ENCODE measurements around the gene KRTAP9-4. TPM values are rescaled to one million over a fixed set of nuclear protein-coding genes. Genes with fewer than 3 reads are reported as not detected.
"Not testable (repeated sequence)": the region's sequence is repeated elsewhere in the genome, so short reads cannot be mapped to it uniquely, and the experiment has no call there.

KRTAP9-4 gene
- not detected for total RNA-seq
- polyA plus RNA-seq = not detected
- long read RNA-seq, donor 1 = 0 reads
- long read RNA-seq, donor 2 = 0 reads
- long read RNA-seq, donor 3 = 0 reads

GRCh38 chr17:41249637-41250240, at the start of gene KRTAP9-4:
KRTAP9-4 (plus strand) TSS chr17:41249687; CDS start chr17:41249721, 34 bp downstream.
- H3K27ac ChIP-seq; H3K9me3 ChIP-seq; ATAC-seq; DNase-seq; intact Hi-C loops (cut with DNase I); H3K4me1 ChIP-seq; H3K4me3 ChIP-seq; H3K36me3 ChIP-seq: not testable (repeated sequence)
- 51 to 54% methylated on average over 2 of the region's 2 CpGs for WGBS, 2 donors
- peaks cover 0 to 33% (median 14%) of the 10 kb centered on the region in 7 donors for H3K27me3 ChIP-seq

- ATAC-seq = no peak
- H3K4me3 ChIP-seq = no peak overlapping the region
- no peak overlapping the region for H3K27ac ChIP-seq
- no peaks in the 10 kb centered on the region for H3K36me3 ChIP-seq
- WGBS, 2 donors = 40 to 55% methylated on average over 1 of the region's 1 CpG
- intact Hi-C loops (cut with DNase I) = no loop called here
- H3K4me1 ChIP-seq = no peaks in the 10 kb centered on the region
- no peak for TF ChIP-seq CTCF (IDR thresholded peaks at IDR 0.05)
- H3K27me3 ChIP-seq = peaks cover 0 to 62% (median 39%) of the 10 kb centered on the region in 7 donors
- H3K9me3 ChIP-seq = no peaks in the 10 kb centered on the region
- DNase-seq = no peak
Observed at GRCh38 chr17:41211845-41212466, 37.5 kb upstream of the KRTAP9-4 start.

- no peak for ATAC-seq
- no peak for DNase-seq
- no peak overlapping the region for H3K4me3 ChIP-seq
- peaks cover 0 to 64% (median 41%) of the 10 kb centered on the region in 7 donors for H3K27me3 ChIP-seq
- intact Hi-C loops (cut with DNase I) = no loop called here
- no peak for TF ChIP-seq CTCF (IDR thresholded peaks at IDR 0.05)
- H3K9me3 ChIP-seq = no peaks in the 10 kb centered on the region
- no peak overlapping the region for H3K27ac ChIP-seq
- no peaks in the 10 kb centered on the region for H3K36me3 ChIP-seq
- no peaks in the 10 kb centered on the region for H3K4me1 ChIP-seq
- 72 to 77% methylated on average over 7 of the region's 7 CpGs for WGBS, 2 donors
Observed at GRCh38 chr17:41212524-41213169, 36.8 kb upstream of the KRTAP9-4 start.

GRCh38 chr17:41215681-41216080, 33.8 kb upstream of the KRTAP9-4 start:
- DNase-seq (no peak), ATAC-seq (no peak)
- Histone ChIP-seq H3K9me3 (peaks cover 0 to 13% (median 0%) of the 10 kb centered on the region in 11 donors), H3K27ac (no peak overlapping the region), H3K4me3 (no peak overlapping the region), H3K27me3 (peaks cover 0 to 48% (median 27%) of the 10 kb centered on the region in 7 donors), H3K36me3 (no peaks in the 10 kb centered on the region), H3K4me1 (no peaks in the 10 kb centered on the region)
- WGBS, 2 donors = 53 to 64% methylated on average over 1 of the region's 1 CpG
- TF ChIP-seq CTCF (IDR thresholded peaks at IDR 0.05) = no peak
- intact Hi-C loops (cut with DNase I) = no loop called here
